Measurements from ENCODE around the gene LIME1. TPM values are rescaled to one million over a fixed set of nuclear protein-coding genes. Genes with fewer than 3 reads are reported as not detected.

LIME1 gene
- total RNA-seq, 2 experiments from 2014 or later, result 49.2 to 138 TPM

- no peak for ATAC-seq
- peak overlapping the region; percentile 41 for H3K27ac Mint-ChIP-seq
- H3K36me3 Mint-ChIP-seq, result peaks cover 16% of the 10 kb centered on the region
- H3K9me3 Mint-ChIP-seq (ENCODE audit: low read depth), result no peaks in the 10 kb centered on the region
- H3K4me1 Mint-ChIP-seq, result peaks cover 29% of the 10 kb centered on the region
- no peaks in the 10 kb centered on the region for H3K27me3 Mint-ChIP-seq
- no peak overlapping the region for H3K4me3 Mint-ChIP-seq
- CTCF ChIA-PET, result interaction anchor here (2.3 kb wide), 1 partner anchor 93 kb away, joined by 5 read pairs; no protein-coding TSS in a partner anchor
- peak; percentile 40 for DNase-seq
Measured at GRCh38 chr20:63734111-63734945, 2.1 kb upstream of the LIME1 start.

GRCh38 chr20:63734946-63735858 lies 1.3 kb upstream of the LIME1 start:
- no peaks in the 10 kb centered on the region for H3K9me3 Mint-ChIP-seq (ENCODE audit: low read depth)
- no peak overlapping the region for H3K4me3 Mint-ChIP-seq
- no peak overlapping the region for H3K27ac Mint-ChIP-seq

GRCh38 chr20:63736893-63737694 lies 630 bp downstream of the LIME1 start:
- peak; percentile 28 for ATAC-seq
- H3K4me3 Mint-ChIP-seq, result peak overlapping the region; percentile 80
- H3K9me3 Mint-ChIP-seq (ENCODE audit: low read depth), result no peaks in the 10 kb centered on the region
- peaks cover 8% of the 10 kb centered on the region for H3K36me3 Mint-ChIP-seq
- no peaks in the 10 kb centered on the region for H3K27me3 Mint-ChIP-seq
- CTCF ChIA-PET, result interaction anchor here (0.9 to 3.4 kb wide), 17 partner anchors 10 to 341 kb away, joined by 3 to 27 read pairs (median 5); partner anchors contain the start of genes ARFRP1, PTK6, RTEL1 and TPD52L2
- H3K27ac Mint-ChIP-seq, result peak overlapping the region; percentile 90
- peak; percentile 86 for DNase-seq
- peaks cover 29% of the 10 kb centered on the region for H3K4me1 Mint-ChIP-seq

More at GRCh38 chr20:63734946-63735858, 1.3 kb upstream of the LIME1 start:
- CTCF ChIA-PET, result interaction anchor here (1.0 to 3.4 kb wide), 7 partner anchors 16 to 303 kb away, joined by 3 to 27 read pairs (median 6); partner anchors contain the start of genes ARFRP1, TPD52L2 and ZGPAT
- Mint-ChIP-seq H3K4me1 (peaks cover 29% of the 10 kb centered on the region), H3K36me3 (peaks cover 10% of the 10 kb centered on the region), H3K27me3 (no peaks in the 10 kb centered on the region)
- DNase-seq (peak; percentile 42), ATAC-seq (no peak)

GRCh38 chr20:63737695-63737944 lies 1.2 kb downstream of the LIME1 start:
- peak; percentile 1 for ATAC-seq
- no peaks in the 10 kb centered on the region for H3K9me3 Mint-ChIP-seq (ENCODE audit: low read depth)
- no peak for DNase-seq
- CTCF ChIA-PET, result interaction anchor here (1.1 to 3.4 kb wide), 6 partner anchors 16 to 301 kb away, joined by 3 to 27 read pairs (median 6); partner anchors contain the start of genes ARFRP1, PTK6 and ZGPAT
- H3K4me1 Mint-ChIP-seq, result peaks cover 29% of the 10 kb centered on the region
- H3K27ac Mint-ChIP-seq, result no peak overlapping the region
- peak overlapping the region; percentile 80 for H3K4me3 Mint-ChIP-seq
- H3K27me3 Mint-ChIP-seq, result no peaks in the 10 kb centered on the region
- H3K36me3 Mint-ChIP-seq, result peaks cover 8% of the 10 kb centered on the region

GRCh38 chr20:63737945-63738686 lies 1.7 kb downstream of the LIME1 start:
- H3K36me3 Mint-ChIP-seq, result peaks cover 8% of the 10 kb centered on the region
- H3K27ac Mint-ChIP-seq, result no peak overlapping the region
- H3K4me1 Mint-ChIP-seq, result peaks cover 29% of the 10 kb centered on the region
- ATAC-seq (peak; percentile 14), DNase-seq (peak; percentile 60)
- CTCF ChIA-PET, result interaction anchor here (1.1 to 3.4 kb wide), 4 partner anchors 17 to 126 kb away, joined by 3 to 27 read pairs (median 6); partner anchors contain the start of genes ARFRP1 and ZGPAT
- H3K27me3 Mint-ChIP-seq, result no peaks in the 10 kb centered on the region
- peak overlapping the region; percentile 80 for H3K4me3 Mint-ChIP-seq
- H3K9me3 Mint-ChIP-seq (ENCODE audit: low read depth), result no peaks in the 10 kb centered on the region

GRCh38 chr20:63738687-63739129 lies 2.2 kb downstream of the LIME1 start:
- H3K4me3 Mint-ChIP-seq, result peak overlapping the region; percentile 80
- no peak overlapping the region for H3K27ac Mint-ChIP-seq
- DNase-seq (peak; percentile 57), ATAC-seq (no peak)
- peaks cover 29% of the 10 kb centered on the region for H3K4me1 Mint-ChIP-seq
- CTCF ChIA-PET, result interaction anchor here (1.1 to 3.4 kb wide), 5 partner anchors 12 to 125 kb away, joined by 5 to 27 read pairs (median 6); partner anchors contain the start of genes ARFRP1 and ZGPAT
- peaks cover 5% of the 10 kb centered on the region for H3K36me3 Mint-ChIP-seq
- H3K27me3 Mint-ChIP-seq, result no peaks in the 10 kb centered on the region
- H3K9me3 Mint-ChIP-seq (ENCODE audit: low read depth), result no peaks in the 10 kb centered on the region

- H3K9me3 Mint-ChIP-seq (ENCODE audit: low read depth), result no peaks in the 10 kb centered on the region
- CTCF ChIA-PET, result interaction anchor here (1.1 to 2.1 kb wide), 3 partner anchors 11 to 125 kb away, joined by 6 to 7 read pairs (median 6); partner anchors contain the start of genes ARFRP1 and ZGPAT
- no peaks in the 10 kb centered on the region for H3K27me3 Mint-ChIP-seq
Measured at GRCh38 chr20:63739130-63740069, 2.9 kb downstream of the LIME1 start, which contains the start of gene SLC2A4RG. Gene SLC2A4RG, plus strand, starts transcription at chr20:63739776. Its CDS starts 137 bp downstream, at chr20:63739913.

GRCh38 chr20:63740070-63740626 lies 3.7 kb downstream of the LIME1 start:
- ATAC-seq (peak; percentile 18), DNase-seq (peak; percentile 66)
- no peak overlapping the region for H3K27ac Mint-ChIP-seq
- no peaks in the 10 kb centered on the region for H3K36me3 Mint-ChIP-seq
- peaks cover 21% of the 10 kb centered on the region for H3K4me1 Mint-ChIP-seq
- CTCF ChIA-PET, result interaction anchor here (0.6 to 3.3 kb wide), 8 partner anchors 10 to 124 kb away, joined by 3 to 25 read pairs (median 3); partner anchors contain the start of genes ARFRP1, TPD52L2 and ZGPAT
- H3K9me3 Mint-ChIP-seq (ENCODE audit: low read depth), result no peaks in the 10 kb centered on the region
- no peaks in the 10 kb centered on the region for H3K27me3 Mint-ChIP-seq
- H3K4me3 Mint-ChIP-seq, result peak overlapping the region; percentile 61

More at GRCh38 chr20:63739130-63740069, 2.9 kb downstream of the LIME1 start, which contains the start of gene SLC2A4RG:
- DNase-seq (peak; percentile 71), ATAC-seq (peak; percentile 57)
- Mint-ChIP-seq H3K27ac (no peak within 1 kb of the TSS), H3K4me3 (peak within 1 kb of the TSS; percentile 80), H3K4me1 (peaks cover 23% of the 10 kb centered on the region), H3K36me3 (no peaks in the 10 kb centered on the region)

GRCh38 chr20:63740627-63741353 lies 4.3 kb downstream of the LIME1 start:
- Mint-ChIP-seq H3K27me3 (no peaks in the 10 kb centered on the region), H3K4me1 (peaks cover 16% of the 10 kb centered on the region), H3K4me3 (peak overlapping the region; percentile 61), H3K36me3 (no peaks in the 10 kb centered on the region), H3K9me3 (ENCODE audit: low read depth) (no peaks in the 10 kb centered on the region), H3K27ac (no peak overlapping the region)
- CTCF ChIA-PET, result interaction anchor here (0.6 to 3.3 kb wide), 8 partner anchors 10 to 124 kb away, joined by 3 to 25 read pairs (median 3); partner anchors contain the start of genes ARFRP1, TPD52L2 and ZGPAT
- ATAC-seq, result peak; percentile 10
- DNase-seq, result peak; percentile 71

GRCh38 chr20:63741354-63741675 lies 4.9 kb downstream of the LIME1 start:
- Mint-ChIP-seq H3K27me3 (no peaks in the 10 kb centered on the region), H3K36me3 (no peaks in the 10 kb centered on the region), H3K4me3 (no peak overlapping the region), H3K9me3 (ENCODE audit: low read depth) (no peaks in the 10 kb centered on the region), H3K4me1 (peaks cover 11% of the 10 kb centered on the region), H3K27ac (no peak overlapping the region)
- CTCF ChIA-PET, result interaction anchor here (1.0 to 3.3 kb wide), 4 partner anchors 9 to 34 kb away, joined by 3 to 25 read pairs (median 11); partner anchors contain the start of genes ARFRP1 and ZGPAT
- DNase-seq (no peak), ATAC-seq (no peak)

Measured in activated CD8-positive, alpha-beta memory T cell treated with anti-CD3 and anti-CD28 coated beads, Interleukin-2, amount 10 ng/mL, durations not matched to agents 7 days and 5 days (primary cell).